GM12873 (cell line): ENCODE data around the gene WDSUB1.

Experiments
- CTCF ChIP-seq: IDR thresholded peaks from 2 replicates; pipeline ENCODE4 v1.5.1; 2012; ENCODE audit warnings: low read depth, mild to moderate bottlenecking, moderate library complexity, low read length, control low read depth; ENCODE audit not compliant: insufficient read depth; ENCODE audit errors: missing control alignments

The WDSUB1 gene

DNA sequence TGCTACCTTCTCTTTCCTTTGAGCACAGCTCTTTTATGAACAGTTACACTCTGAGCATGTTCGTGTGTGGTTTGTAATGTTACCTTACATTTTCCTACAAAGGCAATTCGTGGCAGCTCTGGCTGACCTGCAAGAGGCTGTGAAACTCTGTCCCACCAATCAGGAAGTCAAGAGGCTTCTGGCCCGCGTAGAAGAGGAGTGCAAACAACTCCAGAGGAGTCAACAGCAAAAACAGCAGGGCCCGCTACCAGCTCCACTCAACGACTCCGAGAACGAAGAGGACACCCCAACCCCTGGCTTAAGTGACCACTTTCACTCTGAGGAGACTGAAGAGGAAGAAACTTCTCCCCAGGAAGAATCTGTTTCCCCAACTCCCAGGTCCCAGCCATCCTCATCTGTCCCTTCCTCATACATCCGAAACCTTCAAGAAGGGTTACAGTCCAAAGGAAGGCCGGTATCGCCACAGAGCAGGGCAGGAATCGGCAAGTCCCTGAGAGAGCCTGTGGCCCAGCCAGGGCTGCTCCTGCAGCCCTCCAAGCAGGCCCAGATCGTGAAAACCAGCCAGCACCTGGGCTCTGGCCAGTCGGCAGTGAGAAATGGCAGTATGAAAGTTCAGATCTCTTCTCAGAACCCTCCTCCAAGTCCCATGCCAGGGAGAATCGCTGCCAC is 56.9 kb downstream of the WDSUB1 start:
- no peak for TF ChIP-seq CTCF

- TF ChIP-seq CTCF, result no peak
These were observed 58.4 kb downstream of the WDSUB1 start for GRCh38 chr2:159228081-159228581.

DNA sequence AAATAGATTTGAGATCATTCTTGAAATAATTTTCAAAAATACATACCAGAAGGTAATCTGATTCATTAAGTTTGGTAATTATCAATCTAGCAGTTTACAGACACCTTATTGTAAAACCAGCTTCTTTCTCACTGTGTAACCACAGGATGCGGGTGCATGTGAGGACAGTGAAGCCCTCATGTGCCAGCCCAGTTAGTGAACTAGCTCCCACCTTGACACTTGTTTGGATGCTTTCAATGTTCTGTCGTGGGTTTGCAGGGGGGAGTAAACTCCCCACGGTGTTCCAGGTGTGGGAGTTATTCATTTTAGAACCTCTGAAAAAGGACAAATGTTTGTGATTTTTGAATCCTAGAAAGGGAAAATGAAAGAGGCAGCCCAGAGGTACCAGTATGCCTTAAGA is 59.0 kb downstream of the WDSUB1 start:
- TF ChIP-seq CTCF, result no peak

DNA sequence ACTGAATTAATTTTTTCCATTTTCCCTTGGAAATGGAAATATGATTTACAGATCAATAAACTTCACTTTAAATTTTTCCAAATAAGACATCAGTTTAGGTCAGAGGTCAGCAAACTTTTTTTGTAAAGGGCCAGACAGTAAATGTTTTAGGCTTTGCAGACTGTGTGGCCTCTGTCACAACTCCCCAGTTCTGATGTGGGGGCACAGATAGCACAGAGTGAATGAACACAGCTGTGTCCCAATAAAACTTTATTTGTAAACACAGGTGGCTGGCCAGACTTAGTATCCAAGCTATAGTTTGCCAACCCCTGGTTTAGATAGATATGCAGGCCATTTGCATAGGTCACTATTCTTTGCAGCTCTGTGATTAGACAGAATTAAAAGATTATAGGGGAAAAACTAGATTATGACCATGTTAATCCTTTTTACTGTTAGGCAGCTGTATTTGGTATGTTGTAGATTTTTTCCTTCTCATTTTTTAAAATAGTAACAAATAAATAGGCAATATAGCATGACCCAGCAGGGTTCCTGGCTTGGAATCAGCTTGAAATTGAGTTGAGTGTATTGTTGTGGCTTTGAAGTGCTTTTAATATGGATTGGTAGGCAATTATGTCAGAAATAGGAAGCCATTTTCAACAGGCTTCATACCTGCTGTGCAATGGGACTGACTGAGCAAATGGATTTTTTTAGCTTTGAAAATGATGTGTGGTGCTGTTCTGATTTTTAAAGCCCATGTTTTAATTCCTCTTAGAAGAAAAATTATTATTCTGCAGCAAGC is 59.7 kb downstream of the WDSUB1 start:
- no peak for TF ChIP-seq CTCF

- no peak for TF ChIP-seq CTCF
These were observed 60.4 kb downstream of the WDSUB1 start for GRCh38 chr2:159226059-159226461.

DNA sequence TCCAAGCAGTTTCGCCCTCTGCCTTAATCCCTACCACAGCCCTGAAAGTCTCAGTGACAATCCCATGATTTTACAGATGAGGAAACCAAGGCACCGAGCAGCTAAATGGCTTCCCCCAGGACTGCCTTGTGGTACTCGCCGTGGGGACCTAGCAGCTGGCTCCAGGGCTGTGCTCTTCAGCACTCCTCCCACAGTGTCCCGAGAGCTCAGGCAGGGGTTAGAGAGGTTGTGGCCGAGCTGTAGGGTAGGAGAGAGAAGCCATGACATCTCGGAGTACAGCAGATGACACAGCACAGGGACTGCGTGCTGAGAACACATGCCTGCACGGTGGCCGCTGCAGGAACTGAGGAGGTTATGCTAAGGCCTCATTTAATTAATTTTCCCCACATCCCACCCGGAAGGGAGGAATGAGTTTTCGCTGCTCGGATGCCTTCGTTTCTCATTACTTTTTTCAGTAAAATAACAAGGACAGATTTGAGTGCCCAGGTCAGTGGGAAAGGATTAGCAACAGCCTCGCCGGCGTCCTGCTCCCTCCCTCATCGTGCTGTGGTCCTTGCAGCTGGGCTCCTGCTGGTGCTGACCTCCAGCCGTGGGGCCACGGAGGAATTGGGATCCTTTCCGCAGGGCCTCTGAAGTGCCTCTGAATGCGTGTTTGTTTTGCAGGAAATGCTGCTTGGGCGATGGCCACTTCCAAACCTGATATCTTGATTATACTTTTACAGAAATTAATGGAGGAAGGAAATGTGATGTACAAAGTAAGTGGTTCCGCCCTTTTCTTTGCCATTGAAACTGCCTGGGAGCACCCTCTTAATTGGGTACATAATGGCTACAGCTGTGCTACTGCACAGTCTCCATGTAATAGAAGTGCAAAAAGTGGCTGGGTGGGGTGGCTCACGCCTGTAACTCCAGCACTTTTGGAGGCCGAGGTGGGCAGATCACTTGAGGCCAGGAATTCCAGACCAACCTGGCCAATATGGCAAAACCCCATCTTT is 61.2 kb downstream of the WDSUB1 start:
- no peak for TF ChIP-seq CTCF
